Jurkat, Clone E6-1 (cell line): ENCODE data around the gene AGPAT2.

Experiments used
- DNase-seq: peaks from one replicate; pipeline ENCODE4 v3.0.0-alpha.2; 2011; ENCODE audit warnings: low read depth, low spot score
- H3K4me3 ChIP-seq: 2 replicates; pipeline ENCODE4 v1.5.1; 2011; ENCODE audit warnings: mild to moderate bottlenecking, low read length, control low read depth, moderate library complexity

AGPAT2 gene

DNA sequence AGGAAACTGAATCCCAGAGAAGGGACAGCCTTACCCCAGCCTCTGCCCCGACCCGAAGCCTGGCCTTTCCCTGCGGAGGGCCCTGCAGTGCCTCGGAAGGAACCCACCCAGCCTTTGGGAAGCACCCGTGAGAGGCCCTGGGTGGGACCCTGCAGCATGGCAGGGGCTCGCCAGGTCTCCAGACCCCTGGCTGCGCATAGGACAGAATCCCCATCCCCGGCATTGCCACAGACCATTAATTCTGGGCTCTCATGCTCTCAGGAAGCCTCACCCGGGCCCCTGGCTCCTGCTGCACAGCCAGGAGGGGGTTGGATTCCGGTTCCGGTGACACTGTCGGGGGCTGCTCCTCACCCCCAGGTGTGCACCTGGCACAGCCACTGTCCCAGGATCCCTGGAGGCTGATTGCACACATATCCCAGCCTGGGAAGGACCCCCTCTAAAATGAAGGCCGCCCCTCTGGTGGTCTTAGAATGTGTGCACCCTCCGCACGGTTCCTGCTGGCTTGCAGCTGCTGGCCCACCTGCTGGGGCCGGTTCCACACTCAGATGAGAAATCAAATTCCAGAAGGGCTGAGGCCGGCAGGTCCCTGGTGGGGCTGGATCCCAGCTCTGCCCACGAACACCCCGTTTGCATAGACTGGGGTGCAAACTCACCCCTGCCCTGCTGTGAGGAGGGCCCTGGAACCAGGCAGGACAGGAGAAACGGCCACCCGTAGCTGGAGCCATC is 19.9 kb downstream of the AGPAT2 start:
- H3K4me3 ChIP-seq = no peak overlapping the region
- DNase-seq = no peak

DNA sequence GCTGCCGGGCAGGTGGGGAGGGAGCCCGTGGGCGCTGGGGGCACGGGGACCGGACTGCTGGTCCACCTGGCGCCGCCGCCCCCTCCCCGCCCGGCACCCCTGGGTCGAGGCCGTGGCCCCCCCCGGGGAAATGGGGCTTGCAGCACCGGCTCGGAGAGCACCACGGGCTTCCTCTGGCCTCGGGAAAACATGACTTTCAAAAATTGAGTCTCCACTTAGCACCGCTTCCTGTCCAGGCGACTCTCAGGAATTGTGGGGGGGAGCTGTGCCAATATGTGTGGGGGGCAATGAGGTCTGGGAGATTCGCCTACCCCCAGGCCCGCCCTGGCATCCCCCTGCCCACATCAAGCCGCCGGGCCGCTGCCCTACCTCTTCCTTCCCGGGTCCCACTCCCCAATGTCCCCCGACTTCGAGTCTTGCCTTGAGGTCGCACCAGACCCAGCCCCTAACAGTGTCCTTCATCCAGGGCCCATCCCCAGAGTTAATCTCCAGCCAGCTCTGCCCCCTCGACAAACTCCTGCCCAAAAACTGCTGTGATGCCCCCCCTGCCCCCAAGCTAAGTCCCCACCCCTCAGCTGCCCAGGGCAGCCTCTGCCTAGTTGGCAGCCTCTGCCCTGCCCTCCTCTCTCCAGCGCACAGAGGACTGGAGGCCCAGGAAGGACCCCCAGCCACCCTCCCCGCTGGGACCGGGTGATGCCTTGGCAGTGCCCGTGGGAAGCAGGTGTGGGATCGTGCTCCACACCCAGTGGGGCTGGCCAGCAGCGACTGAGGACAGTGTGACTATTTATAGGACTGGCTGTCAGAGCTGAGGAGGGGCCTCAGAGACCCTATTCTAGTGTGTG is 20.7 kb downstream of the AGPAT2 start:
- no peak overlapping the region for H3K4me3 ChIP-seq
- DNase-seq = no peak

DNA sequence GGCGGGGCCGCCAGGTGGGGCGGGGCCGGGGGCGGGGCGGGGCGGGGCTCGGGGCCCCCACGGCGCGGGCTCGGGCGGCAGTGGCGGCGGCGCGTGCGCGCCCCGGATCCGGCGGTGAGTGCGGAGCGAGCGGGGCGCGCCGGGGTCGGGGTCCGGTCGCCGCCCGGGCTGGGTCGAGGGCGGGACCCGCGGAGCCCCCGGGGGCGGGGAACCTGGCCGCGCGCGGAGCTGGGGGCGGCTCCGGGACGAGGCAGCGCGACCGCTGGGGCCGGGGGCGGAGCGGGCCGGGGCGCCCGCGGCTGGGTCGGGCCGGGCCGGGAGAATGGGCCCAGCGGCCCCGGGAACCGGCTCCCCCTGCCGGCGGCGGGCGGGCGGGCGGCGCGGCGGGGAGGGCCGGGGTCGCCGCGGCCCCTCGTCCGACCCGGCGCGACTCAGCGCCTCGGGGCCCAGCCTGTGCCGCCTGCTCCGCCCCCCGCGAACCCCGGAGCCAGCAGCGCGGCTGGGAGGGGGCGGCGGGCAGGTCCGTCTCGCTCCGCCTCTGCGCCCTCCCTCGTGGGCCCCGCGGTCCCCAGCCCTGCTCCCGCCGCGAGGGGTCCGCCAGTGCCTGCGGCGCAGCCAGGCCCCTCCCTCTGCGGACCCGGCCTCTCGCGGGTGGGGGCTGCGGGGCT is 21.4 kb downstream of the AGPAT2 start:
- no peak for DNase-seq
- H3K4me3 ChIP-seq = no peak overlapping the region; the same call in 1 of the 2 replicates

DNA sequence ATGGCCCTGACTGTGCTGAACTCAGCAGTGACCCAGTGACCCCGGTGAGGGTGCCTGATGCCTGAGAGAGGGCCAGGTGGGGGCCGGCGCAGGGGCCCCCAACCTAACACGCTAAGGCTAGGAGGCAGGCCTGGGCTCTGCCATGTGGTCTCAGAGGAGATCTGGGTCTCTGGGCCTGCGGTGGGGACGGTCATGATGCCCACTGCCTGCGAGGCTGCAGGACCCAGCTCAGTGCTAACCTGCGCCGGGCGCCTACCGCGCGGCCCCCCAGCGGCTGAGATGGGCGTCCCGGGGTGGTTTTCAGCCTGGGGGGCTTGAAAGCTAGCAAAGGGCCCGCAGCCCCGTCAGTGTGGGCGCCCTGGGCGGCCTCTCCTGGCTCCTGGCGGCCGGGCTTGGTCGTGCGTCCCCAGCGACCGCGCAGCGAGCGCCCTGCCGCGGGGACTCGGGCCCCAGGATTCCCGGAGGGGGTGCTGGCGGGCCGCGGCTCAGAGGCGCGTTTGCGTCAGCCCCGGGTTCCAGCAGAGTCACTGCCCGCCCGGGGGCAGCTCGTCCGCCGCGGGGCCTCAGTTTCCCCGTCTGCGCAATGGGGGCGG is 22.1 kb downstream of the AGPAT2 start:
- DNase-seq = no peak
- H3K4me3 ChIP-seq = no peak overlapping the region

DNA sequence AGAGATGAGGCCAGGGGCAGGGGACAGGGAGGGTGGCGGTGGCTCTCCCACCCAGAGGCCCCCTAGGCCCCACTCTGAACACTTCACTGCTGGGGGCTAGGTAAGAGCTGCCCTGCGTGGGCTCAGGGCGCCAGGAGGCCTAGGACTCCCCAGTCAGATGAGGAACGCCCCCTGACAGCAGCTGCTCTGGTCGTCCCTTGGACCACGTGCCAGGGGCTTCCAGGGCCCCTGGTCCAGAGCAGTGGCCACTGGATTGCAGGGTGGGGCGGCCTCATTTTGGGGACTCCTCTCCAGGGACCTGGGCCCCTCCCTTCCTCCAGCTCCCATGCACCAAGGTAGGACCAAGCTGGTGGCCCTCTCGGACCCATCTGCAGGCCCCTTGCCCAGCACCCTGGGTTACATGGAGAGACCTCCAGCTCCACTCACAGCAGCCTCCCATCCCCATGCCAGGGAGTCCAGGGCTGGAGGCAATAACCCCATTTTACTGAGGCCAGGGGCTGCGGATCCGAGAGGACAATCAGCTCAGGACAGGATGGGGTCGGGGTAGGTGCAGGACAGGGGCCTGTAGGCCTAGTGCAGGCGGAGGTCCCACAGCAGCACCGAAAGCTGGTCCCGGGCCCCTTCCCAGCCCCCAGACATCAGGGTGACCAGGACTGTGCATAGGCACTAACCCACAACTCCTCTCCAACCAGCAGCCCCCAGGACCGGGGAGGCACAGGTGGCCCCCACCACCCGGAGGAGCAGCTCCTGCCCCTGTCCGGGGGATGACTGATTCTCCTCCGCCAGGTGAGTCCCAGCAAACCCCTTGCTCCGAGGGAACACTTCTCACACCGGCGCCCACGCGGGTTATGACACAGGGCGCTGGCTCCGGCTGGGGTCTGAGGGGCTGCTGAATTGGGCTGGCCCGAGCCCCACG is 23.0 kb downstream of the AGPAT2 start:
- DNase-seq = no peak
- no peak overlapping the region for H3K4me3 ChIP-seq

DNA sequence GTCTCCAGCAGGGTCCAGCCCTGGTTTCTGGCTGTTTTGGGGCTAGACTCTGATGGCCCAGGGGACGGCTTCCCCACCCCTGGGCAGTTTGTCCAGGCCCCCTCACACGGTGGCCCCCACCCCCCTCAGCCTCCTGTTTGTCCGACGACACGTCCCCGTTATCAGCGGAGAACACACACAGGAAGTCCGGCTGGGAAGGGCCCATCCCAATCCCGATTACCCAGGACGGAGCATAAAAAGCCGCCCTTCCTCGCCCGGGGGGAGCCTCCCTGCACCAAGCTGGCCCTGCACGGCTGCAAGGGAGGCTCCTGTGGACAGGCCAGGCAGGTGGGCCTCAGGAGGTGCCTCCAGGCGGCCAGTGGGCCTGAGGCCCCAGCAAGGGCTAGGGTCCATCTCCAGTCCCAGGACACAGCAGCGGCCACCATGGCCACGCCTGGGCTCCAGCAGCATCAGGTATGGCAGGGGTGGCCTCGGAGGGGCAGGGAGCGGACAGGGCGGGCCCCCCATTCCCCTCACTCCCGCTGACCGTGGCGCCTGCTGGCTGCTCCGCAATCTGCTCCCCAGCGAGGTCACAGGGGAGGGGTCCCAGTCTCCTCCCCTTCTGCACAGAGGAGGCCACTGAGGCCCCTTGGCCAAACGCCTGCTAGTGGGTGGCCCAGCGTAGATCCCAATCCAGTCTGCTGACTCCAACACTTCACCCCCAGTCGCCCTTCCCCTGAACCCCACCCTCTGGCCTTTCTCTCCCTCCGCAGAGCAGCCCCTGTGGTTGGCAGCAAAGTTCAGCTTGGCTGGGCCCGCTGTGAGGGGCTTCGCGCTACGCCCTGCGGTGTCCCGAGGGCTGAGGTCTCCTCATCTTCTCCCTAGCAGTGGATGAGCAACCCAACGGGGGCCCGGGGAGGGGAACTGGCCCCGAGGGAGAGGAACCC is 24.3 kb downstream of the AGPAT2 start, which contains the start of gene EGFL7:
TSS of gene EGFL7 (plus strand) at position 261 of the 926 bp plus-strand sequence. CDS start 5,367 bp downstream, outside the sequence.
- no peak within 1 kb of the TSS for H3K4me3 ChIP-seq
- DNase-seq = no peak

DNA sequence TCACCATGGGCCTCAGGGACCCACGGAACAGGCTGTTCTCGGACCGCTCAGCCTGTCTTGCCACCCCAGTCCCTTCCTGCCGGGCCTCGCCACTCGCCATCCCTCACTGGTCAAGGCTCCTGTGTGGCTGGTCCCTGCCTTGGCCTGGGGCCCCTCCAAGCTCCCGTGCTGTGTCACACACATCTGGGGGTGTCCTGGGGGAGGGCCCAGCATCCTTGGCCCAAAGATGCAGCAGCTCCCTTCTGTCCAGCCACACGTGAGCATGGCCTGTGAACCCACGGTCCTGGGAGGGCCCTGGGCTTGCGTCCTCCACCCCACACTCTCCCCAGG is 25.0 kb downstream of the AGPAT2 start:
- no peak overlapping the region for H3K4me3 ChIP-seq
- no peak for DNase-seq

DNA sequence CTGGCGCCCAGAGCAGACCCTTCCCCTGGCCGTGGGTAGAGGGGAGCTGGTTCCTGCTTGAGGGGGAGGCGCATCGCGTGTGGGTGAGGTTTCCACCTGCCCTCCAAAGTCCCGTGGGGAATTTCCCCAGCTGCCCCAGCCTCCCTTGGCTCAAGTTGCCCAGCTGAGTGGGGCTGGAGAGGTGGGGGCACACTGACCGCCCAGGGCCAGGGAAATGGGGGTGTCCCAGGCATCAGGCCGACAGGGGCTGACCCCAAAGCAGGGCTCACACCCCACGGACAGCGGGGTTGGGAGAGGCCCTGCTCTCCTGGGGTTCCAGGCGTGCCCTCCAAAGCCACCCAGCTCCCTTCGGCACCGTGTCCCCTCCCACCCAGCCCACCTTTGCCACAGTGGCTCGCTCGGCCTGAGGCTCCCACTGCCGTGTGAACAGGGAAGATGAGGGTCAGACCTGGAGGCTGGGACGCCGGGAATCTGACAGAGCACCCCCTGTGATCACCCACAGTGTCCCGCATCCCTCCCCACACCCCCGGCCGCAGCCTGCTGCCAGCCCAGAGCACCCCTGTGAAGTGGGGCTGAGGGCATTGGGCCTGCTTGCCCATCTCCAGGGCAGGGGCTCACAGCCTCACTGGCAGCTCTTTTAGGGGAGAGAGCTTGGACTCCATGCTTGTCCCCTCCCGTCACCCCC is 25.5 kb downstream of the AGPAT2 start:
- DNase-seq = no peak
- H3K4me3 ChIP-seq = no peak overlapping the region

DNA sequence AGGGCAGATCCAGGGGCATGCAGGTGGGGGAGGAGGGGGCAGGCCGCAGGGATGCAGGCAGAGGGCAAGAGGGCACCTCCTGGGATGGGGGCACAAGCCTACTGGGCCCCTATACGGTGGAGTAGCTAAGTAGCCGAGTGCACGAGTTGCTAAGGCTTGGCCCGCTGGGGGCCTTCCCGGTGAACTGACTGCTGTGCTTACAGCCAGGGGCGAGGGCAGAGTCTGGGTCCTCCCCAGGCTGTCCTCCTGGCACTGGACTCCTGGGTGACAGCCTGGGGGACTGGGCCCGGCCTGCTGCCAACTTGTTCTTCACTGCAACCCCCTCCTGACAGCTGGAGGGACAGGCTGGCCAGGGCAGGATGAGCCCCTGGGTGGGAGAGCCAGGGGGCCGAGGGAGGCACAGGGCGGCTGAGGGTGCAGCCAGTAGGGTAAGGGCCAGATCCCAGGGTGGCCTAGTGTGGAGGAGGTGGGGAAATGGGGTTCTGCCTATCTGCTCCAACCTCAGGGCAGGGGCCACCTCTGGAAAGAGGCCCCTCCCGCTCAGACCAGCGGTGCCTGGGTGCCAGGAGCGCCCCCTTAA is 26.2 kb downstream of the AGPAT2 start:
- no peak overlapping the region for H3K4me3 ChIP-seq
- DNase-seq = no peak

DNA sequence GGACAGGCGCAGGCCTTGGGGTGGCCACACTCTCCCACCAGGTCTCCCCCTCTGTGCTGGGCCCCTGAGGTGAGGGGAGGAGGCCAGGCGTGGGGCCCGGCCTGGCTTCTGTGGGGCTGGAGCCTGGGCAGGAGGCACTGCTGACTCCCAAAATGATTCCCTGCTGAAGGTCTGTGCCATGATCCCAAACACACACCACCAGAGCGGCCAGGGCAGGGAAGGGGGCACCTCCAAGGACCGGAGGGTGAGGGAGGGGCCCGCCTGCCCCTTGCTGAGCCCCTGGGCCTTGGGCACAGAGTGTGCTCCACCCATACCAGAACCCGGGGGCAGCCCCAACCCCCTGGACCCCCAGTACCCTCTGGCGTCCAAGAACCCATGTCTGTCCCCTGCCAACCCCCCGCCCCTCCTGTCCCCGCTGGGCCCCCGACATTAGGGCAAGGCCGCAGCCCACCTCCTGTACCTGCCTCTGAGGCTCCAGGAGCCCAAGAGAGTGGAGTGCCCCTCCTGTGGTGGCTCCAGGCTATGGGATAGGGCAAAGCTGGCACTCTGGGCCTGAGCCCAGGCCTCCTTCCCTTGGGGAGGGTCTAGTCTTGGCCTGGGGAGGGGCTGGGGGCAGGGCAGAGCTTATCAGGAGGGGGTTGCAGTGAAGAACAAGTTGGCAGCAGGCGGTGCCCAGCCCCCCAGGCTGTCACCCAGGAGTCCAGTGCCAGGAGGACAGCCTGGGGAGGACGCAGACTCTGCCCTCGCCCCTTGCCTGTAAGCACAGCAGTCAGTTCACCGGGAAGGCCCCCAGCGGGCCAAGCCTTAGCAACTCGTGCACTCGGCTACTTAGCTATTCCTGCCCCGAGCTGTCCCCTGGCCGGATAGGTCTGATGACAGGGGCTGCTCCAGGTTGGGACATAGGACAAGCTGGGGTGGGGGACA is 27.1 kb downstream of the AGPAT2 start:
- H3K4me3 ChIP-seq = no peak overlapping the region

DNA sequence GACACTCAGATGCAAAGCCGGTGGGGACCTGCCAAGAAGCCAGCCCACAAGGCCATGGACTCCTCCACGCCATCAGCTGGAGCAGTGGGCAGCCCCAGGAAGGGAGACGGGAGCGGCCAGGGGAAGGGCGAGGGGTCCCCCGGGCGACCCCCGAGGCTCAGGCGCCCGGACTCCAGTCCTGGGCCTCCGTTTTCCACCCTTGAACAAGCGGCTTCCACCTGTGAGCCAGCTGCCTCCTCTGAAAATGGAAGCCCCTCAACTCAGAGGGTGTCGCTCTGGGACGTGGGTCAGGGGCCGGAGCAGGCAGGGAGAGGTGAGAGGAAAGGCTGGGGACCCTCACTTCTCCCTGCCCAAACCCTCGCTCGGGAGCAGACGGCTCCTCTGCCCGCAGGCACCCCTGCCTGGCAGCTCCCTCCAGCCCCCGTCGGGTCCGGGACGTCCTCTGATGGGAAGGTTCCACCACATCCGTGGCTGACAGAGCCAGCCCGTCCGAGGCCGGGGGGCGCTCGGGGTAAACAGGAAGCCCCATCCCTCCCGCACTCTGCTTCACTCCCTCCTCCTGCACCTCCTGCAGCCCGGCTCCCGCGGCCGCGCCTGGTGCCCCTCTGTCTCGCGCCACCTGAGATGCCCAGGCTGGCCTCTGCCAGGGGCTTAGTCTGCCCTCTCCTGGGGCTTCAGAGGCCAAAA is 28.3 kb downstream of the AGPAT2 start:
- DNase-seq = peak; percentile 20
- no peak overlapping the region for H3K4me3 ChIP-seq

More for the DNA sequence above, 27.1 kb downstream of the AGPAT2 start:
- no peak for DNase-seq

DNA sequence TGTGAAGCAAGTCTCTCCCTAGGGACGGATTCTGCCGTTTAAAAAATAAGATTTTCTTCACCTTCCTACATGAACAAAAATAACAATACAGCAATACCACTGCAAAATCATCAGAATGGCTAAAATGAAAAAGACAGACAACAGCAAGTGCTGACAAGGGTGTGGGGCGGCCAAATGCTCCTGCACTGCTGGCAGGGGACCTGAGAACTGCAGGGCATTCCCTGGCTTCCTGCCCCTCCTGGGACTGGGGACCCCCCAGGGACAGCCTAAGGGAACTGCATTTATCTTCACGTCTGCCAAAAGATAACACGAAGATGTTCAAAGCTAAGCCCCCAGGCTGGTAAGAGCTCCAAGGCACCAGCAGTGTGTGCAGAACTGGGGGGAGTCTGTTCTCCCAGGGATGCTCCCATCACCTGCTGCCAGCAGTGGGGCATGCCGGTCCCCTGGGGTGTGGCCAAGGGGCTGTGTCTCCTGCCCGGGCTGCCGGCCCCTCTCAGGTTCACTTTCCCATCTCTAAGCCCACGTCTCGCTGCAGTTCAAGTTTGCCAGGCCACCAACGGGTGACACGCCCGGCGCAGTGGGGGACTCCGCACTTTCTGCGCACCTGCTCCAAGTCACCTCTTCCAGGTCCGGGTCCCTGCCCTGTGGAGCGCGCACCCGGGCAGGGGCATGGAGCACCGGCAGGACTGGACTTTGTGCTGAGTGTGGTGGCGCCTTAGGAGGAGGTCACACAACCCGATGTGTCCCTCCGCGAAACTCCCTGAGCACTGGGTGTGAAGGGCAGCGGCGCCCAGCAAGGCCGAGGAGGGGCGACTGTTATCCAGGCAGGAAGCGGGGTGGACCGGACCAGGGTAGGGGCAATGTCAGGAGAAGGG is 29.0 kb downstream of the AGPAT2 start:
- H3K4me3 ChIP-seq = no peak overlapping the region
- DNase-seq = no peak

DNA sequence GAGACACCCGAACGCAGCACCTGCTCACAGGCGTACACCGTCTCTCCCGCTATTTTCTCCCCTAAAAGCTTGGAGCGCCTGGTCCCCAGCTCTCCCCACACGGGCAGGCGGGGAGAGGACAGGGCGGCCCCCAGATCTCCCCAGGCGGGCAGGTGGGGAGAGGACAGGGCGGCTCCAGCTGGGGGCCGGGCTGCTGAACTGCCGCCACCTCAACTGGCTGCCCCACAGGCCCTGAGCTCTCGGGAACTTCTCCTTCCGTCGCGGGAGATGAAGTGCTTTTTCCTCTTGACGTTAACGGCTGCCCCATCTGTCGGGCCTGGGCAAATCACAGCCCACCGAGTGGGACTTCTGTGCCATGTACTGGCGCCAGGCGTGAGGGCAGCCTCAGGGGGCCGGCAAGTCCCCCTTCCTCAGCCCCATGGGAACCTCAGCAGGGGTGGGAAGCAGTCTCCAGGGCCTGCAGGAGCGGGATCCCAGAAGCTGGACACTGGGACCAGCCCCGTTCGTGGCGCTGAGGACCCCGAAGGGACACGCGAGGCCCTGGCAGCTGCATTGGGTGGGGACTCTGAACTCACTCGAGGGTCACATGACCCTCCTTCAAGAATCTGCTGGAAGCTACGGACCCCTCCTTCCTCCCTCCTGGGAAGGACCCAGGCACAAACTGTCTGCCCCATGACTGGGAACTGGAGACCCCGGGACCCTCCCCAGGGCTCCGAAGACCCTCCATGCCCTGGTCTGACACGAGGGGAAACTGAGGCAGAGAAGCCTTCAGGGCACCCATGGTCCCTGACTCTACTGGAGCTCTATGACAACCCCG is 30.3 kb downstream of the AGPAT2 start:
- H3K4me3 ChIP-seq = no peak overlapping the region
- no peak for DNase-seq
